K562 (cell line): ENCODE data around the gene GUCY1A2. TPM values are rescaled to one million over a fixed set of nuclear protein-coding genes. Genes with fewer than 3 reads are reported as not detected.

Experiments
- ATAC-seq: fragments of 200-7000 bp; cut with Tn5 transposase; 3 replicates; pipeline ENCODE4 v1.9.1; 2020; ENCODE audit warnings: moderate library complexity
- BruUV-seq: library from RNA; stranded (reverse); fragments of 400-500 nt; replicated peaks from 2 replicates; lab custom pipeline; 2021; lab: Mats Ljungman, UMichigan
- CTCF ChIA-PET: fragments of 300-600 bp; formaldehyde crosslinking; extraction: SDS; loops from one replicate; lab custom pipeline; 2021; ENCODE audit warnings: low intra/inter-chr PET ratio; lab: Yijun Ruan, JAX
- POLR2A ChIA-PET: fragments of 300-600, 350-650 bp; sonication (Branson Sonifier 250); formaldehyde crosslinking; extraction: SDS; loops from one replicate; lab custom pipeline; 2021; ENCODE audit warnings: antibody characterized with exemption, inconsistent platforms; lab: Yijun Ruan, JAX
- DNase-seq, 4 experiments: peaks; one replicate each; pipeline versions ENCODE4 v3.0.0 to v3.0.0-alpha.2; 2011 to 2018; ENCODE audit warnings: low spot score in 3 of 4, mixed read lengths in 3 of 4; ENCODE audit errors: extremely low read depth in 1 of 4
- FAIRE-seq: peaks from 2 replicates; lab custom pipeline; 2011; peaks lifted over from hg19 to GRCh38; lab: Jason Lieb, UNC
- H2AFZ ChIP-seq: 2 replicates; pipeline ENCODE4 v1.6.0; 2011; ENCODE audit warnings: low read depth, low read length, control low read depth, inconsistent platforms
- H3K27ac ChIP-seq: fragments of 200-600 bp; 3 replicates; pipeline ENCODE4 v1.8.0; 2011; ENCODE audit warnings: low read depth, mild to moderate bottlenecking, control low read depth, inconsistent platforms, low read length, moderate library complexity, mixed read lengths; ENCODE audit errors: extremely low read depth
- H3K27me3 ChIP-seq, 2 experiments: fragments of 300-600 bp in 1 of 2; 2 replicates in 1 of 2; 3 replicates in 1 of 2; pipeline versions ENCODE4 v1.6.0 to v1.8.0; 2011; ENCODE audit warnings: inconsistent platforms in 2 of 2, low read length in 2 of 2, mild to moderate bottlenecking in 1 of 2, mixed read lengths in 1 of 2, moderate library complexity in 1 of 2; ENCODE audit not compliant: control insufficient read depth in 2 of 2, insufficient read depth in 2 of 2
- H3K36me3 ChIP-seq: fragments of 300-600 bp; 3 replicates; pipeline ENCODE4 v1.8.0; 2011; ENCODE audit warnings: mild to moderate bottlenecking, low read length, inconsistent platforms; ENCODE audit not compliant: control insufficient read depth, insufficient read depth
- H3K4me1 ChIP-seq, 2 experiments: fragments of 200-600 bp in 1 of 2; replicated peaks in 1 of 2; 2 replicates in 1 of 2; 3 replicates in 1 of 2; pipeline versions ENCODE4 v1.5.1 to v1.8.0; 2011; ENCODE audit warnings: inconsistent platforms in 2 of 2, low read length in 2 of 2, mild to moderate bottlenecking in 1 of 2, mixed read lengths in 1 of 2, moderate library complexity in 1 of 2; ENCODE audit not compliant: control insufficient read depth in 2 of 2, insufficient read depth in 2 of 2
- H3K4me2 ChIP-seq: 2 replicates; pipeline ENCODE4 v1.6.1; 2011; ENCODE audit warnings: low read length, control low read depth, inconsistent platforms, mixed read lengths; ENCODE audit not compliant: insufficient read depth
- H3K4me3 ChIP-seq: fragments of 200-600 bp; sonication (generic), shearing (Covaris generic); 2 replicates; pipeline ENCODE4 v1.5.1; 2016; ENCODE audit warnings: control low read depth, inconsistent platforms
- H3K79me2 ChIP-seq: fragments of 200-600 bp; 3 replicates; pipeline ENCODE4 v1.8.0; 2011; ENCODE audit warnings: low read length, inconsistent platforms; ENCODE audit not compliant: control insufficient read depth, insufficient read depth
- H3K9ac ChIP-seq, 2 experiments: 2 replicates each; pipeline versions ENCODE4 v1.6.0 to v1.6.1; 2011; ENCODE audit warnings: low read depth in 2 of 2, low read length in 2 of 2, control low read depth in 1 of 2, inconsistent platforms in 1 of 2, mild to moderate bottlenecking in 1 of 2, mixed read lengths in 1 of 2; ENCODE audit not compliant: insufficient read depth in 1 of 2
- H3K9me1 ChIP-seq: one replicate; pipeline ENCODE4 v1.6.0; 2011; ENCODE audit warnings: inconsistent platforms, mild to moderate bottlenecking, low read length, moderate library complexity; ENCODE audit not compliant: control insufficient read depth, insufficient read depth
- H3K9me3 ChIP-seq: replicated peaks from 2 replicates; pipeline ENCODE4 v1.5.1; 2011; ENCODE audit warnings: low read depth, low read length, inconsistent platforms; ENCODE audit not compliant: control insufficient read depth, insufficient read depth
- H4K20me1 ChIP-seq: replicated peaks from 2 replicates; pipeline ENCODE4 v1.6.1; 2011; ENCODE audit warnings: low read length, inconsistent platforms, mixed read lengths; ENCODE audit not compliant: control insufficient read depth, insufficient read depth
- BCOR ChIP-seq: fragments of 450-650 bp; IDR thresholded peaks from 2 replicates; pipeline ENCODE4 v1.6.1; 2016
- CBX5 ChIP-seq: IDR thresholded peaks from 2 replicates; pipeline ENCODE4 v1.6.1; 2014; ENCODE audit warnings: low read depth, borderline replicate concordance
- CC2D1A ChIP-seq: fragments of 450-650 bp; IDR thresholded peaks from 2 replicates; pipeline ENCODE4 v1.6.1; 2017; ENCODE audit warnings: mild to moderate bottlenecking
- KDM4B ChIP-seq, 2 experiments: fragments of 450-650 bp in 1 of 2; sonication (generic) in 1 of 2; IDR thresholded peaks; 2 replicates each; pipeline ENCODE4 v1.6.1; 2016 to 2017; ENCODE audit warnings: borderline replicate concordance in 2 of 2, antibody characterized with exemption in 1 of 2, low read depth in 1 of 2, mild to moderate bottlenecking in 1 of 2
- NKRF ChIP-seq: fragments of 450-650 bp; IDR thresholded peaks from 2 replicates; pipeline ENCODE4 v1.6.1; 2016; ENCODE audit warnings: borderline replicate concordance
- PHF20 ChIP-seq: fragments of 450-650 bp; IDR thresholded peaks from 2 replicates; pipeline ENCODE4 v1.6.1; 2018; ENCODE audit not compliant: partially characterized antibody
- SRSF7 ChIP-seq: fragments of 200-400 bp; formaldehyde crosslinking; optimal IDR thresholded peaks from 2 replicates; pipeline ENCODE3; 2017; ENCODE audit warnings: mild to moderate bottlenecking, low read depth, low read length
- TEAD2 ChIP-seq: fragments of 450-650 bp; IDR thresholded peaks from 2 replicates; pipeline ENCODE4 v1.6.1; 2016; ENCODE audit warnings: missing genetic modification characterization, control low read depth, missing compliant biosample characterization
- ZBTB1 ChIP-seq: sonication (generic); formaldehyde crosslinking; IDR thresholded peaks from 2 replicates; pipeline ENCODE4 v1.8.1; 2023; ENCODE audit warnings: missing genetic modification reagents, low read depth, mild to moderate bottlenecking, borderline replicate concordance
- ZBTB9 ChIP-seq: fragments of 450-650 bp; formaldehyde crosslinking; IDR thresholded peaks from 2 replicates; pipeline ENCODE4 v1.4.0; 2020; ENCODE audit warnings: mild to moderate bottlenecking, moderate library complexity
- ZC3H8 ChIP-seq: fragments of 450-650 bp; IDR thresholded peaks from 2 replicates; pipeline ENCODE4 v1.6.1; 2017
- ZKSCAN1 ChIP-seq: fragments of 150-350 bp; IDR thresholded peaks from 2 replicates; pipeline ENCODE4 v1.6.1; 2016; ENCODE audit warnings: low read depth, low read length
- ZNF41 ChIP-seq: fragments of 250-450 bp; sonication (Bioruptor Pico); conservative IDR thresholded peaks from 2 replicates; pipeline ENCODE4 v1.4.0; 2020; ENCODE audit warnings: mild to moderate bottlenecking
- ZNF507 ChIP-seq: conservative IDR thresholded peaks from 2 replicates; pipeline ENCODE4 v1.6.1; 2017; ENCODE audit warnings: missing genetic modification characterization, missing compliant biosample characterization
- ZNF644 ChIP-seq: fragments of 200-800 bp; sonication (Bioruptor generic); IDR thresholded peaks from 2 replicates; pipeline ENCODE4 v1.6.1; 2016; ENCODE audit warnings: low read depth, missing genetic modification characterization, missing compliant biosample characterization
- whole genome bisulfite sequencing: fragments of 100-300 bp; shearing (Covaris generic); methylation state at CpG from one replicate; pipeline ENCODE4 v1.1.6; 2016; ENCODE audit warnings: low coverage, mixed read lengths; ENCODE audit not compliant: insufficient coverage; ENCODE audit errors: missing lambda C conversion rate; 5-methylcytosine and 5-hydroxymethylcytosine counted together
- in situ Hi-C: fragments of 300-500 bp; cut with MboI; formaldehyde crosslinking; loops from 4 replicates; pipeline ENCODE4 v1.15.0; 2018; ENCODE audit warnings: inconsistent platforms, mixed read lengths
- intact Hi-C: fragments of 100-400 bp; cut with micrococcal nuclease; formaldehyde crosslinking; loops from 2 replicates; pipeline ENCODE4 v1.14.2; 2022
- polyA plus RNA-seq, 8 experiments: library from polyadenylated mRNA; depleted of rRNA in 4 of 8; stranded (reverse) in 5 of 8; unstranded in 3 of 8; fragments of >200 nt; fragmentation: Nextera tagmentation in 2 of 8; fragmentation: Illumina TruSeq in 1 of 8; extraction: Ambion mirVana in 2 of 8; extraction: Trizol in 1 of 8; gene quantifications; 2 replicates each; pipeline versions ENCODE4 v1.2.1 to v1.2.3, GENCODE V29; 2011 to 2014; ENCODE audit warnings: inconsistent platforms in 1 of 8, missing spikeins in 1 of 8
- total RNA-seq, 7 experiments: library from RNA; depleted of rRNA in 6 of 7; stranded (reverse); fragments of >200 nt in 6 of 7; fragmentation: Illumina TruSeq in 2 of 7; extraction: Trizol in 2 of 7; gene quantifications; 2 replicates each; pipeline versions ENCODE4 v1.2.1 to v1.2.3, GENCODE V29; 2011 to 2021; ENCODE audit warnings: low replicate concordance in 1 of 7
- TF ChIP-seq, protein P1 (sequence below): fragments of 150-350 bp; IDR thresholded peaks from 2 replicates; pipeline ENCODE4 v1.6.1; 2014; ENCODE audit warnings: low read depth, mild to moderate bottlenecking, low read length, borderline replicate concordance
- TF ChIP-seq, protein P2 (sequence below): sonication (generic); formaldehyde crosslinking; IDR thresholded peaks from 2 replicates; pipeline ENCODE4 v1.8.0; 2022; ENCODE audit warnings: mild to moderate bottlenecking, missing genetic modification reagents

Gene GUCY1A2
- total and polyA plus RNA-seq, 9 of the 15 experiments (the other 6 are each of a cell fraction or from before 2014, with no cell fraction given) = under 0.01 to 0.04 TPM; not detected in 7

DNA sequence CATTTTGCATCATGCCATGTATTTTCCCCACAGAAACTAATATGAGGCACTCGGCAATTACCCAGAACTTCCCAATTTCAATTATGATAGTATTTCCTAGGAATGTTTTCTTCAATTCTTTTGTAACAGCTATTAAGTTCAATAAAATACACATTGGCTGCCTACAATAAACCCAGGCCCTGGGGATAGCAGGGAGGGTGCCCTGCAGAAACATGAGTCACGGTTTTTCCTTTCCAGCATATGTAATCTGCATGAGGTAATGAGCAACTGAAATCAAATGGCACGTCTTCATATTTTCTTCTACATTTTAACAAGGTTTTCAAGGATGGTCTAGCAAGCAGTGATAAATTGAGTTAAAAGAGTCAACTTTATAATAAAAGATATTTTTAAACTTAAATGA is 32.0 kb downstream of the GUCY1A2 start:
- no peak overlapping the region for H3K4me3 ChIP-seq
- ChIA-PET POLR2A (no interaction called here), CTCF (no interaction called here)
- H3K9ac ChIP-seq = no peak overlapping the region
- ATAC-seq = no peak
- H3K27ac ChIP-seq = no peak overlapping the region
- TF ChIP-seq SRSF7 (no peak), ZKSCAN1 (no peak), ZNF41 (CRISPR knock-in tag) (no peak), ZC3H8 (no peak), ZNF644 (tag) (no peak), PHF20 (no peak), BCOR (no peak), ZNF507 (no peak), NKRF (no peak), ZBTB1 (CRISPR knock-in tag) (no peak), TEAD2 (no peak), CBX5 (no peak), ZBTB9 (CRISPR knock-in tag) (no peak), CC2D1A (no peak), KDM4B (IDR thresholded peaks at IDR 0.05; ENCODE audit: borderline replicate concordance in 2 of 2, low read depth in 1 of 2) (no peak)
- TF ChIP-seq, protein P1, sequence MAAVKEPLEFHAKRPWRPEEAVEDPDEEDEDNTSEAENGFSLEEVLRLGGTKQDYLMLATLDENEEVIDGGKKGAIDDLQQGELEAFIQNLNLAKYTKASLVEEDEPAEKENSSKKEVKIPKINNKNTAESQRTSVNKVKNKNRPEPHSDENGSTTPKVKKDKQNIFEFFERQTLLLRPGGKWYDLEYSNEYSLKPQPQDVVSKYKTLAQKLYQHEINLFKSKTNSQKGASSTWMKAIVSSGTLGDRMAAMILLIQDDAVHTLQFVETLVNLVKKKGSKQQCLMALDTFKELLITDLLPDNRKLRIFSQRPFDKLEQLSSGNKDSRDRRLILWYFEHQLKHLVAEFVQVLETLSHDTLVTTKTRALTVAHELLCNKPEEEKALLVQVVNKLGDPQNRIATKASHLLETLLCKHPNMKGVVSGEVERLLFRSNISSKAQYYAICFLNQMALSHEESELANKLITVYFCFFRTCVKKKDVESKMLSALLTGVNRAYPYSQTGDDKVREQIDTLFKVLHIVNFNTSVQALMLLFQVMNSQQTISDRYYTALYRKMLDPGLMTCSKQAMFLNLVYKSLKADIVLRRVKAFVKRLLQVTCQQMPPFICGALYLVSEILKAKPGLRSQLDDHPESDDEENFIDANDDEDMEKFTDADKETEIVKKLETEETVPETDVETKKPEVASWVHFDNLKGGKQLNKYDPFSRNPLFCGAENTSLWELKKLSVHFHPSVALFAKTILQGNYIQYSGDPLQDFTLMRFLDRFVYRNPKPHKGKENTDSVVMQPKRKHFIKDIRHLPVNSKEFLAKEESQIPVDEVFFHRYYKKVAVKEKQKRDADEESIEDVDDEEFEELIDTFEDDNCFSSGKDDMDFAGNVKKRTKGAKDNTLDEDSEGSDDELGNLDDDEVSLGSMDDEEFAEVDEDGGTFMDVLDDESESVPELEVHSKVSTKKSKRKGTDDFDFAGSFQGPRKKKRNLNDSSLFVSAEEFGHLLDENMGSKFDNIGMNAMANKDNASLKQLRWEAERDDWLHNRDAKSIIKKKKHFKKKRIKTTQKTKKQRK = no peak
- TF ChIP-seq, protein P2, sequence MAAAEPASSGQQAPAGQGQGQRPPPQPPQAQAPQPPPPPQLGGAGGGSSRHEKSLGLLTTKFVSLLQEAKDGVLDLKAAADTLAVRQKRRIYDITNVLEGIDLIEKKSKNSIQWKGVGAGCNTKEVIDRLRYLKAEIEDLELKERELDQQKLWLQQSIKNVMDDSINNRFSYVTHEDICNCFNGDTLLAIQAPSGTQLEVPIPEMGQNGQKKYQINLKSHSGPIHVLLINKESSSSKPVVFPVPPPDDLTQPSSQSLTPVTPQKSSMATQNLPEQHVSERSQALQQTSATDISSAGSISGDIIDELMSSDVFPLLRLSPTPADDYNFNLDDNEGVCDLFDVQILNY (CRISPR knock-in tag) = no peak
- no peak overlapping the region for H3K4me2 ChIP-seq
- no peaks in the 10 kb centered on the region for H3K9me1 ChIP-seq
- H4K20me1 ChIP-seq = no peaks in the 10 kb centered on the region
- no TSS peak for BruUV-seq
- no peaks in the 10 kb centered on the region for H3K27me3 ChIP-seq
- no peaks in the 10 kb centered on the region for H3K36me3 ChIP-seq
- in situ Hi-C loops (no loop called here), intact Hi-C loops (no loop called here)
- no peaks in the 10 kb centered on the region for H3K79me2 ChIP-seq
- H3K9me3 ChIP-seq = no peaks in the 10 kb centered on the region
- WGBS = 0% methylated on average over 3 of the region's 3 CpGs
- H3K4me1 ChIP-seq = no peaks in the 10 kb centered on the region
- no peak overlapping the region for H2AFZ ChIP-seq
- FAIRE-seq = no peak
- no peak for DNase-seq
